Glutamatergic neuron (in vitro differentiated cells): Measurements from ENCODE around the gene LRFN2. TPM values are rescaled to one million over a fixed set of nuclear protein-coding genes. Genes with fewer than 3 reads are reported as not detected.

Experiments used
- DNase-seq: peaks from one replicate; pipeline ENCODE4 v3.0.0; 2022
- H3K27ac Mint-ChIP-seq: one replicate; pipeline ENCODE4 v1.8.0; 2020; ENCODE audit warnings: mild to moderate bottlenecking, mixed read lengths, inconsistent platforms; ENCODE audit not compliant: unreplicated experiment
- H3K27me3 Mint-ChIP-seq: one replicate; pipeline ENCODE4 v1.8.0; 2020; ENCODE audit warnings: mild to moderate bottlenecking, moderate library complexity, mixed read lengths, inconsistent platforms; ENCODE audit not compliant: unreplicated experiment
- H3K36me3 Mint-ChIP-seq: one replicate; pipeline ENCODE4 v1.8.0; 2020; ENCODE audit warnings: mild to moderate bottlenecking, mixed read lengths, inconsistent platforms; ENCODE audit not compliant: unreplicated experiment
- H3K4me1 Mint-ChIP-seq: one replicate; pipeline ENCODE4 v1.8.0; 2020; ENCODE audit warnings: mild to moderate bottlenecking, low read depth, mixed read lengths, inconsistent platforms; ENCODE audit not compliant: unreplicated experiment
- H3K4me3 Mint-ChIP-seq: one replicate; pipeline ENCODE4 v1.8.0; 2020; ENCODE audit warnings: mild to moderate bottlenecking, mixed read lengths, inconsistent platforms; ENCODE audit not compliant: unreplicated experiment
- H3K9me3 Mint-ChIP-seq: one replicate; pipeline ENCODE4 v1.8.0; 2020; ENCODE audit warnings: mild to moderate bottlenecking, moderate library complexity, mixed read lengths, inconsistent platforms; ENCODE audit not compliant: unreplicated experiment
- total RNA-seq: library from RNA; stranded (reverse); fragmentation: NEBNext Ultra II Directional; extraction: Animal tissue kit (Norgen Biotek cat#: 25700); gene quantifications from one replicate; pipeline ENCODE4 v1.2.1, GENCODE V29; 2021; ENCODE audit not compliant: unreplicated experiment
- TF ChIP-seq, protein P1 (sequence below): fragments of 200-600 bp; sonication (generic); IDR thresholded peaks from one replicate; pipeline ENCODE4 v1.5.0; 2021; ENCODE audit not compliant: partially characterized antibody, unreplicated experiment

LRFN2 gene
- total RNA-seq, 1 donor from 2014 or later = 0.56 TPM

DNA sequence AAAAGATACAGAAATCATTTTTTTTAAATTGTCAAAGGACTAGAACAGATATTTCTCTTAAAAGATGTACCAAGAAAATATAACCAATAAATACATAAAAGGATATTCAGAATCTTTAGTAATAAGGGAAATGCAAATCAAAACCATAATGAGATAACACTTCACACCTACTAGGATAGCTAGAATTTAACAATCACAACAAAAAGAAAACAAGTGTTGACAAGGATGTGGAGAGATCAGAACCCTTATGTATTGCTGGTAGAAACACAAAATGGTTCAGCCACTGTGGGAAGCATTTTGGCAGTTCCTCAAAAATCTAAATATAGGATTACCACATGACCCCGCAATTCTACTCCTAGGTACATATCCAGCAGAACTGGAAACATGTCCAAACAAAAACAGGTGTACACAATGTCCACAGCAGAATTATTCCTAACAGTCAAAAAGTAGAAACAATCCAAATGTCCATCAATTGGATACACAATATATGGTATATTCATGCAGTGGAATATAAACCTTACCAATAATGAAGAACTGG is 211.0 kb downstream of the LRFN2 start:
- Mint-ChIP-seq H3K36me3 (no peaks in the 10 kb centered on the region), H3K27ac (no peak overlapping the region), H3K4me3 (no peak overlapping the region), H3K27me3 (peaks cover 3% of the 10 kb centered on the region), H3K4me1 (no peaks in the 10 kb centered on the region), H3K9me3 (no peaks in the 10 kb centered on the region)
- TF ChIP-seq, protein P1, sequence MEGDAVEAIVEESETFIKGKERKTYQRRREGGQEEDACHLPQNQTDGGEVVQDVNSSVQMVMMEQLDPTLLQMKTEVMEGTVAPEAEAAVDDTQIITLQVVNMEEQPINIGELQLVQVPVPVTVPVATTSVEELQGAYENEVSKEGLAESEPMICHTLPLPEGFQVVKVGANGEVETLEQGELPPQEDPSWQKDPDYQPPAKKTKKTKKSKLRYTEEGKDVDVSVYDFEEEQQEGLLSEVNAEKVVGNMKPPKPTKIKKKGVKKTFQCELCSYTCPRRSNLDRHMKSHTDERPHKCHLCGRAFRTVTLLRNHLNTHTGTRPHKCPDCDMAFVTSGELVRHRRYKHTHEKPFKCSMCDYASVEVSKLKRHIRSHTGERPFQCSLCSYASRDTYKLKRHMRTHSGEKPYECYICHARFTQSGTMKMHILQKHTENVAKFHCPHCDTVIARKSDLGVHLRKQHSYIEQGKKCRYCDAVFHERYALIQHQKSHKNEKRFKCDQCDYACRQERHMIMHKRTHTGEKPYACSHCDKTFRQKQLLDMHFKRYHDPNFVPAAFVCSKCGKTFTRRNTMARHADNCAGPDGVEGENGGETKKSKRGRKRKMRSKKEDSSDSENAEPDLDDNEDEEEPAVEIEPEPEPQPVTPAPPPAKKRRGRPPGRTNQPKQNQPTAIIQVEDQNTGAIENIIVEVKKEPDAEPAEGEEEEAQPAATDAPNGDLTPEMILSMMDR = no peak
- DNase-seq = no peak

DNA sequence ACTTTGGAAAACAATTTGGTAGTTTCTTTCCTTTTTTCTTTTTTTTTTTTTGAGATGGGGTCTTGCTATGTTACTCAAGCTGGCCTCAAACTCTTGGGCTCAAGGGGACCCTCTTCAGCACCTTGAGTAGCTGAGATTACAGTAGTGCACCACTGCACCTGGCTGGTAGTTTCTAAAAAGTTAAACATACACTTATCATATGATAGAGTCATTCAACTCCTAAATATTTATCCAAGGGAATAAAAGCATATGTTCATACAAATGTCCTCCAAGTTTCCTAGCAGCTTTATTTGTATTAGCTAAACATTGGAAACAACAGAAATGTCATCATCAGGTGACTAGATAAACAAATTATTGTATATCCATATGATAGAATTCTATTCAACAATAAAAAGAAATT is 213.9 kb downstream of the LRFN2 start:
- Mint-ChIP-seq H3K27ac (no peak overlapping the region), H3K4me3 (no peak overlapping the region), H3K4me1 (no peaks in the 10 kb centered on the region), H3K36me3 (no peaks in the 10 kb centered on the region), H3K27me3 (peaks cover 2% of the 10 kb centered on the region), H3K9me3 (no peaks in the 10 kb centered on the region)
- TF ChIP-seq, protein P1 = no peak
- no peak for DNase-seq

DNA sequence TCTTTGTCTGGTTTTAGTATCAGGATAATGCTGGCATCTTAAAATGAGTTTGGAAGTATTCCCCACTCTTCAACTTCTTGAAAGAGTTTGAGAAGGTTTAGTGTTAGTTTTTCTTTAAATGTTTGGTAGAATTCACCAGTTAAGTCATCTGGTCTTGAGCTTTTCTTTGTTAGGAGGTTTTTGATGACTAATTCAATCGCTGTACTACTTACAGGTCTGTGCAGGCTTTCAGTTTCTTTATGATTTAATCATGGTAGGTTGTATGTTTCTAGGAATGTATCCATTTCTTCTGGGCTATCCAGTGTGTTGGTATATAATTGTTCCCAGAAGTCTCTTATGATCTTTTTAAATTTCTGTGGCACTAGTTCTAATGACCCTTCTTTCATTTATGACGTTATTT is 215.5 kb downstream of the LRFN2 start:
- no peak for DNase-seq
- Mint-ChIP-seq H3K36me3 (no peaks in the 10 kb centered on the region), H3K27me3 (no peaks in the 10 kb centered on the region), H3K4me1 (no peaks in the 10 kb centered on the region), H3K9me3 (no peaks in the 10 kb centered on the region), H3K27ac (no peak overlapping the region), H3K4me3 (no peak overlapping the region)
- TF ChIP-seq, protein P1 = no peak

- TF ChIP-seq, protein P1 = no peak
- Mint-ChIP-seq H3K4me3 (no peak overlapping the region), H3K36me3 (no peaks in the 10 kb centered on the region), H3K27ac (no peak overlapping the region), H3K4me1 (no peaks in the 10 kb centered on the region), H3K9me3 (no peaks in the 10 kb centered on the region), H3K27me3 (no peaks in the 10 kb centered on the region)
- no peak for DNase-seq
Measured at GRCh38 chr6:40371095-40371494, 216.1 kb downstream of the LRFN2 start.

- Mint-ChIP-seq H3K27ac (no peak overlapping the region), H3K27me3 (no peaks in the 10 kb centered on the region), H3K4me1 (no peaks in the 10 kb centered on the region), H3K9me3 (no peaks in the 10 kb centered on the region), H3K36me3 (no peaks in the 10 kb centered on the region), H3K4me3 (no peak overlapping the region)
- TF ChIP-seq, protein P1 = no peak
- DNase-seq = no peak
Measured at GRCh38 chr6:40369891-40370290, 217.3 kb downstream of the LRFN2 start.
